ENCODE measurements around the gene CBLC.
"Not testable (repeated sequence)": the region's sequence is repeated elsewhere in the genome, so short reads cannot be mapped to it uniquely, and the experiment has no call there.

The CBLC gene

GRCh38 chr19:44822177-44822576, 44.5 kb downstream of the CBLC start:
- DNase-seq: no peak

DNA sequence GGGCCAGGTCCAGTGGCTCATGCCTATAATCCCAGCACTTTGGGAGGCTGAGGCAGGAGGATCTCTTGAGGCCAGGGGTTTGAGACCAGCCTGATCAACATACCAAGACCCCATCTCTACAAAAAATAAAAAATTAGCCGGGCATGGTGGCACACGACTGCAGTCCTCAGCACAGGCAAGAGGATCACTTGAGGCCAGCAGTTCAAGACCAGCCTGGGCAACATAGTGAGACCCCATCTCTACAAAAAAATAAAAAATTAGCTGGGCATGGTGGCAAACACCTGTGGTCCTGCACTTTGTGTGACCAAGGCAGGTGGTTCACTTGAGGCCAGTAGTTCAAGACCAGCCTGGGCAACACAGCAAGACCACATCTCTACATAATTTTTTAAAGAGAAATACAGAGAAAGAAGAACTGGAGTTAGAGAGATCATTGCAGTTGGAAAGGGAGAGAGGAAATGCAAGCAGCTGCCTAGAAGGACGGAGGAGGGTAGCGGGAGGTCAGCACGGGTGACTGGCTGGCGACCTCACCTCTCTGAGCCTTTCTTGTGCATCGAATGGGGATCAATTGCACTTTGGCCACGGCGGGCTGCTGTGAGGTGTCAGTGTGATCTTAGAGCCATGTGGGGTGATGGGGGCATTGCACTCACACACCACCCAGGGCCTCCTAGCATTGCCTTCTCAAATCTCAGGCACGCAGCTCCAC, 45.1 kb downstream of the CBLC start:
- DNase-seq: no peak

DNA sequence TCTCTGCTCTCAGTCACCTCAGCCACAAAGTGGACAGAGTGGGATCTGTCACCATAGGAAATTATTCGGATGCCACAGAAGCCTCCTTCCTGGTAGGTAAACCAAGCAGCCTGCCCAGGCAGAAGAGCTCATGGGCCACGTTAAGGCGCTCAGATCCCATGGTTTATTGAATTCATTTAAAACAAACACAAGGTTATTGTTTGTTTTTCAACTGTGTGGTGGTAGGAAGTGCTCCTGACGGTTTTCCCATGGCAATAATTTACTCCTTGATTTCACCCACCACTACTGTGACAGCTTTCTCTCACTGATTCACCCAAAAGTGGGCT, 45.6 kb downstream of the CBLC start:
- DNase-seq: no peak

GRCh38 chr19:44824761-44825160, 47.1 kb downstream of the CBLC start:
- no peak for DNase-seq

DNA sequence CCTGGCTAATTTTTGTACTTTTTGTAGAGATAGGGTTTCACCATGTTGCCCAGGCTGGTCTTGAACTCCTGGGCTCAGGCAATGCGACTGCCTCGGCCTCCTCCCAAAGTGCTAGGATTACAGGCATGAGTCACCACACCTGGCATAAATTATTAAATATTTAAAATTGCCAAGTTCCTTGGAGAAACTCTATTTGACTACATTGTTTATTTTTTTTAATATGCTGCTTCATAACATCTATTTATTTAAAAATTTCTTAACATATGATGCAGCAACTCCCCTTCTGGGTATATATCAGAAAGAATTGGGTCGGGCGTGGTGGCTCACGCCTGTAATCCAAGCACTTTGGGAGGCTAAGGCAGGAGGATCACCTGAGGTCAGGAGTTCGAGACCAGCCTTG, 55.2 kb downstream of the CBLC start:
- not testable (repeated sequence) for DNase-seq

DNA sequence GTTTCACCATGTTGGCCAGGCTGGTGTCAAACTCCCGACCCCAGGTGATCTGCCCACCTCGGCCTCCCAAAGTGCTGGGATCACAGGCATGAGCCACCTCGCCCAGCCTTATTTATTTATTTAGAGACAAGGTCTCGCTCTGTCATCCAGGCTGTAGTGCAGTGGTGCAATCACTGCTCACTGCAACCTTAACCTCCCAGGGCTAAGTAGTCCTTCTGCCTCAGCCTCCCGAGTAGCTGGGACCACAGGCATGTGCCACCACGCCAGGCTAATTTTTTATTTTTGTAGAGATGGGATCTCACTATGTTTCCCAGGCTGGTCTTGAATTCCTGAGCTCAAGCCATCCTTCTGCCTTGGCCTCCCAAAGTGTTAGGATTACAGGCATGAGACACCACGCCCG, 56.7 kb downstream of the CBLC start:
- DNase-seq: not testable (repeated sequence)

- no peak for DNase-seq
These were observed 61.6 kb downstream of the CBLC start for GRCh38 chr19:44839276-44839675.

GRCh38 chr19:44840811-44841210, 63.1 kb downstream of the CBLC start:
- no peak for DNase-seq

DNA sequence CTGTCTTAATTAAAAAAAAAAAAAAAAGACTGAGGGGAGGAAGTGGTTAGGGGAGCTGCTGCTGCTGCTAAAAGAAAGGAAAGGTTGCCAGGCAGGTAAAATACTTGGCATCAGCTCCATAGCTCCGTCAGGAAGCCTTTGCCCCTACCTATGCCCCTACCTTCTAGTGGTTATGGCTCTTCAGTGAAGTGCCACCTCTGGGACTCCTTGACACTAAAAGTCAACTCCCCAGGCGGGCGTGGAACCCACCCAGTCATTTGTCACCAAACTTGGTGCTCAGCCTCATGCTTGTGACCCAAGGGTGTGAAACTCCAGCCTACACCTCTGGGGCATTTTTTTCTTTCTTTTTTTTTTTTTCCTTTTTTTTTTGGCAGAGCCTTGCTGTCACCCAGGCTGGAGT, 63.5 kb downstream of the CBLC start:
- DNase-seq: no peak

GRCh38 chr19:44845286-44845611, 67.6 kb downstream of the CBLC start:
- no peak for DNase-seq

DNA sequence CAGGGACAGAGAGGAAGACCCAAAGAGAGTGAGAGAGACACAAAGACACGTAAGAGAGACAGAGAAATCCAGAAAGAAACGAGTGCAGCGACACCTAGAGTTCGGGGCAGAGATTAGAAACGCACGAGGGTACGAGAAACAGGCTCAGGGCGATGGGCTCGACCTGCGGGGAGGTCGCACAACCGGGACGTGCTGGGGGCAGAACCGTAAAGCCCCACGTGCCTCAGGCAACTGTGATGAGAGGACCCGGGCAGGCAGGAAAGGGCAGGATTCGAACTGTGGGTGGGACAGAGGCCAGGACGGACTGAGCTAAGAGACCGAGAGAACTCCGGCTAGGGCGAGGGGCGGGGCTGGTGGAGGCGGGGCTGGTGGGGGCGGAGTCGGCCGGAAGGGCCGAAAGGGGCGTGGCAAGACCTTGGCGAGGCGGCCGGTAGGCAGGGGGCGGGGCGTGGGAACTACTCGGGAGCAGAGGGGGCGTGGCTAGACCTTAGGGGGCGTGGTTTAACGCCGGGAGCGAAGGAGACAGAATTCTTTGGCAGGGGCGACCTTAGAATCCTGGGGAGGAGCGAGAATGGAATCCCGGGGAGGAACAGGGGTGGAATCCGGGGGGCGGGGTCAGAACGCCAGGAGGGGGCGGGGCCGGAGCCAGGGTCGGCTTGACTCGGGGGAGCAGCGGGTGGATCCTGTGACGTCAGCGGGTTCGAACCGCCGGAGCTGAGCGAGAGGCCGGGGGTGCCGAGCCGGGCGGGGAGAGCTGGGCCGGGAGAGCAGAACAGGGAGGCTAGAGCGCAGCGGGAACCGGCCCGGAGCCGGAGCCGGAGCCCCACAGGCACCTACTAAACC, 68.1 kb downstream of the CBLC start, which contains the start of gene NECTIN2:
TSS of gene NECTIN2 (plus strand) at position 686 of the 843 bp plus-strand sequence. CDS start 229 bp downstream, outside the sequence.
- DNase-seq: peak; percentile 79

- no peak for DNase-seq
These were observed 68.9 kb downstream of the CBLC start for GRCh38 chr19:44846455-44847143.

- no peak for DNase-seq
These were observed 69.7 kb downstream of the CBLC start for GRCh38 chr19:44847144-44848035.

DNA sequence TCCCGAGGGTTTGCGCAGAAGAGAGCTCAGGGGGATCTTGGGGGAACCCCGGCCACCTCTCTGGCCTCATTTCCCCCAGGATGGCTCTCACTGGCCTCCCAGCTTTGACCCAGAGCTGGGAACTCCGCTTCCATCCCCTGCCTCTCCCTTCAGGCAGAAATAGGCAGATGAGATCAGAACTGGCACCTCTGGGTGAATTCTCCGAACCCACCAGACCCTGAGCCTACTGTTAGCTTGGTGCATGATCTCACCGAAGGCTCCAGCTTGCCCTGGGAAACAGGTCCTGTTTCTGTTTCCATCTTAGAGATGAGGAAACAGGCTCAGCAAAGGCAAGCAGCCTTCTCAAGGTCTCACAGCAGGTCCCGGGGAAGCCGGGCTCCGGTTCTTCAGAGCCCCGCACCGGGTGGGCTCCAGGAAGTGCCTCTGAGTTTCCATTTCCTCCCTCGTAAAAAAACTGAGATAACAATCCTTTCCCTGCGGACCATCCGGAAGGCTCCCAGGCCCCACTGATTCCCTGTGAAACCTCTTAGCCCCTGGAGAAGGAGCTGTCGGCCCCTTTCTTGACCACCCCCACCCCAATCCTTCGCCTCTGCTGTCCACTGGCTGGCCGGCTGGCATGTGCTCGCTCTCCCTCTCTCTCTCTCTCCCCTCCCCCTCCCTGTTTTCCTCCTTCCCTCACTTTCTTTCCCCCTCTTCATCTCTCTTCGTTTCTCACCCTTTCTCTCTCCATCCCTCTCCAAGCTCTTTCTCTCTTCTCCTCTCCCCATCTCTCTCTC, 70.5 kb downstream of the CBLC start:
- no peak for DNase-seq

GRCh38 chr19:44848812-44849447, 71.2 kb downstream of the CBLC start:
- DNase-seq: no peak
